GM19238 (cell line): ENCODE results near the gene CLCNKB.
"Not testable (repeated sequence)": the region's sequence is repeated elsewhere in the genome, so short reads cannot be mapped to it uniquely, and the experiment has no call there.

Experiments
- DNase-seq: peaks from one replicate; pipeline ENCODE4 v3.0.0; 2011; ENCODE audit warnings: low spot score; ENCODE audit not compliant: insufficient read length

The CLCNKB gene

GRCh38 chr1:16031551-16031950 lies 12.0 kb upstream of the CLCNKB start:
- DNase-seq, result no peak

GRCh38 chr1:16032388-16033102 lies 11.0 kb upstream of the CLCNKB start:
- peak; percentile 82 for DNase-seq

- DNase-seq, result not testable (repeated sequence)
These were observed 10.4 kb upstream of the CLCNKB start for GRCh38 chr1:16033103-16033632.

GRCh38 chr1:16036461-16036860 lies 7.1 kb upstream of the CLCNKB start:
- not testable (repeated sequence) for DNase-seq

GRCh38 chr1:16038620-16038912 lies 5.0 kb upstream of the CLCNKB start:
- no peak for DNase-seq

- DNase-seq, result not testable (repeated sequence)
These were observed 3.7 kb upstream of the CLCNKB start for GRCh38 chr1:16039871-16040270.

- no peak for DNase-seq
These were observed 2.4 kb upstream of the CLCNKB start for GRCh38 chr1:16041200-16041599.

- DNase-seq, result no peak
These were observed 1.5 kb upstream of the CLCNKB start for GRCh38 chr1:16042096-16042495.

GRCh38 chr1:16042654-16043053 lies 928 bp upstream of the CLCNKB start:
- not testable (repeated sequence) for DNase-seq

GRCh38 chr1:16043950-16044349 lies 368 bp downstream of the CLCNKB start:
- no peak for DNase-seq

GRCh38 chr1:16046842-16047241 lies 3.3 kb downstream of the CLCNKB start:
- DNase-seq, result no peak

GRCh38 chr1:16047791-16048475 lies 4.4 kb downstream of the CLCNKB start:
- no peak for DNase-seq

- DNase-seq, result no peak
These were observed 5.1 kb downstream of the CLCNKB start for GRCh38 chr1:16048573-16049189.

- no peak for DNase-seq
These were observed 6.7 kb downstream of the CLCNKB start for GRCh38 chr1:16050328-16050727.

- no peak for DNase-seq
These were observed 7.5 kb downstream of the CLCNKB start for GRCh38 chr1:16051039-16051438.

GRCh38 chr1:16051949-16052348 lies 8.4 kb downstream of the CLCNKB start:
- not testable (repeated sequence) for DNase-seq

GRCh38 chr1:16053781-16054502 lies 10.4 kb downstream of the CLCNKB start:
- DNase-seq, result no peak

- DNase-seq, result no peak
These were observed 11.3 kb downstream of the CLCNKB start for GRCh38 chr1:16054598-16055540.

- DNase-seq, result peak; percentile 92
These were observed 12.3 kb downstream of the CLCNKB start for GRCh38 chr1:16055613-16056520.

- not testable (repeated sequence) for DNase-seq
These were observed 12.9 kb downstream of the CLCNKB start for GRCh38 chr1:16056521-16056912.
